ENCODE measurements around the gene FANCC.

Gene FANCC

GRCh38 chr9:95060234-95060633 is 257.3 kb downstream of the FANCC start:
- no peak overlapping the region for H3K27ac ChIP-seq
- no peak for TF ChIP-seq CTCF (conservative IDR thresholded peaks at IDR 0.05)

- TF ChIP-seq CTCF (conservative IDR thresholded peaks at IDR 0.05), result no peak
- H3K27ac ChIP-seq, result no peak overlapping the region
Measured at GRCh38 chr9:95058795-95059386, 258.6 kb downstream of the FANCC start.

- H3K27ac ChIP-seq, result peak overlapping the region; percentile 80; the same call in 1 of the 2 replicates
- no peak for TF ChIP-seq CTCF (conservative IDR thresholded peaks at IDR 0.05)
Measured at GRCh38 chr9:95058121-95058785, 259.3 kb downstream of the FANCC start.

DNA sequence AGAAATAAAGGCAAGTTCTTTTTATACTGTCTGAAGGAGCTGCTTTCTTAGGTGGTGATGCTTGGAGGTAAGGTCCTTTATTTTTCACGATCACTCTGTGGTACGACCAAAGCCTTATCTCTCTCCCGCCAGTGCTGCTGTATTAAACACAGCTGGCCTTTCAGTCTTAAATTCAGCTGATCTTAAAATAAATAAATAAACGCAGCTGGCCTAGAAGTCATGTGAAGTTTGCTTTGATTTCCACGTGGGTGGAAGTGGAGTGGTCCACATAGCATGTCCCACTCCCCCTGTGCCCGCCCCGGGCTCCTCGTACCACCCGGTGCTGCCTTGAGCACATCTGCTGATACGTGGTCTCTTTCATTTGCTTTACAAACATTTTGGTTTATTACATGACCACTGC is 260.4 kb downstream of the FANCC start:
- TF ChIP-seq CTCF (conservative IDR thresholded peaks at IDR 0.05), result no peak
- H3K27ac ChIP-seq, result peak overlapping the region; percentile 80

GRCh38 chr9:95055851-95056551 is 261.5 kb downstream of the FANCC start:
- TF ChIP-seq CTCF (conservative IDR thresholded peaks at IDR 0.05), result no peak
- H3K27ac ChIP-seq, result peak overlapping the region; percentile 80

- H3K27ac ChIP-seq, result peak overlapping the region; percentile 80
- no peak for TF ChIP-seq CTCF (conservative IDR thresholded peaks at IDR 0.05)
Measured at GRCh38 chr9:95055334-95055850, 262.1 kb downstream of the FANCC start.
